Measurements from ENCODE around the gene CCDC13.

Gene CCDC13

GRCh38 chr3:42819351-42819965, 46.4 kb upstream of the CCDC13 start:
- H3F3A ChIP-seq (ENCODE audit: control insufficient read depth, insufficient read depth): no peaks in the 10 kb centered on the region
- no peaks in the 10 kb centered on the region for H3K79me2 ChIP-seq (ENCODE audit: control insufficient read depth, low read length)
- peaks cover 26% of the 10 kb centered on the region for H3K27me3 ChIP-seq (ENCODE audit: control insufficient read depth, low read length)
- no peak overlapping the region for H3K27ac ChIP-seq (ENCODE audit: low read depth, low read length)
- H3K4me1 ChIP-seq (ENCODE audit: control insufficient read depth, low read length): no peaks in the 10 kb centered on the region
- H3K9me2 ChIP-seq (replicated peaks; ENCODE audit: control insufficient read depth, low read length): no peaks in the 10 kb centered on the region
- H3K4me2 ChIP-seq (ENCODE audit: low read length): no peak overlapping the region
- H3K4me3 ChIP-seq (ENCODE audit: low read length): no peak overlapping the region
- no peaks in the 10 kb centered on the region for H3K9me3 ChIP-seq (ENCODE audit: control insufficient read depth, insufficient read depth, low read length)
- TF ChIP-seq EZH2phosphoT487 (IDR thresholded peaks at IDR 0.05; ENCODE audit: borderline replicate concordance, low read length) (no peak), CTCF (IDR thresholded peaks at IDR 0.05; ENCODE audit: low read depth, low read length, poor library complexity, severe bottlenecking) (no peak)
- H4K20me1 ChIP-seq (ENCODE audit: control insufficient read depth, insufficient read depth, low read depth, low read length): no peaks in the 10 kb centered on the region
- no peaks in the 10 kb centered on the region for H3K36me3 ChIP-seq (ENCODE audit: control insufficient read depth, low read length)

GRCh38 chr3:42815826-42816225, 42.8 kb upstream of the CCDC13 start:
- H4K20me1 ChIP-seq (ENCODE audit: control insufficient read depth, insufficient read depth, low read depth, low read length): no peaks in the 10 kb centered on the region
- no peak overlapping the region for H3K27ac ChIP-seq (ENCODE audit: low read depth, low read length)
- H3K36me3 ChIP-seq (ENCODE audit: control insufficient read depth, low read length): no peaks in the 10 kb centered on the region
- H3K27me3 ChIP-seq (ENCODE audit: control insufficient read depth, low read length): peaks cover 21% of the 10 kb centered on the region
- H3K9me2 ChIP-seq (replicated peaks; ENCODE audit: control insufficient read depth, low read length): no peaks in the 10 kb centered on the region
- no peaks in the 10 kb centered on the region for H3K4me1 ChIP-seq (ENCODE audit: control insufficient read depth, low read length)
- no peaks in the 10 kb centered on the region for H3K79me2 ChIP-seq (ENCODE audit: control insufficient read depth, low read length)
- no peak overlapping the region for H3K4me2 ChIP-seq (ENCODE audit: low read length)
- TF ChIP-seq CTCF (IDR thresholded peaks at IDR 0.05; ENCODE audit: low read depth, low read length, poor library complexity, severe bottlenecking): no peak
- TF ChIP-seq EZH2phosphoT487 (IDR thresholded peaks at IDR 0.05; ENCODE audit: borderline replicate concordance, low read length): no peak
- H3K4me3 ChIP-seq (ENCODE audit: low read length): no peak overlapping the region
- no peaks in the 10 kb centered on the region for H3F3A ChIP-seq (ENCODE audit: control insufficient read depth, insufficient read depth)
- H3K9me3 ChIP-seq (ENCODE audit: control insufficient read depth, insufficient read depth, low read length): no peaks in the 10 kb centered on the region

GRCh38 chr3:42814914-42815507, 42.0 kb upstream of the CCDC13 start:
- no peaks in the 10 kb centered on the region for H3K79me2 ChIP-seq (ENCODE audit: control insufficient read depth, low read length)
- TF ChIP-seq EZH2phosphoT487 (IDR thresholded peaks at IDR 0.05; ENCODE audit: borderline replicate concordance, low read length) (no peak), CTCF (IDR thresholded peaks at IDR 0.05; ENCODE audit: low read depth, low read length, poor library complexity, severe bottlenecking) (no peak)
- no peaks in the 10 kb centered on the region for H3K36me3 ChIP-seq (ENCODE audit: control insufficient read depth, low read length)
- no peaks in the 10 kb centered on the region for H3K9me3 ChIP-seq (ENCODE audit: control insufficient read depth, insufficient read depth, low read length)
- H3K9me2 ChIP-seq (replicated peaks; ENCODE audit: control insufficient read depth, low read length): no peaks in the 10 kb centered on the region
- H3K27me3 ChIP-seq (ENCODE audit: control insufficient read depth, low read length): peaks cover 21% of the 10 kb centered on the region
- no peaks in the 10 kb centered on the region for H4K20me1 ChIP-seq (ENCODE audit: control insufficient read depth, insufficient read depth, low read depth, low read length)
- no peak overlapping the region for H3K4me2 ChIP-seq (ENCODE audit: low read length)
- no peak overlapping the region for H3K27ac ChIP-seq (ENCODE audit: low read depth, low read length)
- no peaks in the 10 kb centered on the region for H3F3A ChIP-seq (ENCODE audit: control insufficient read depth, insufficient read depth)
- no peak overlapping the region for H3K4me3 ChIP-seq (ENCODE audit: low read length)
- H3K4me1 ChIP-seq (ENCODE audit: control insufficient read depth, low read length): no peaks in the 10 kb centered on the region

Data from DOHH2 (cell line).